GM21723 (cell line): ENCODE data around the gene ADIPOR2.
"Not testable (repeated sequence)": the region's sequence is repeated elsewhere in the genome, so short reads cannot be mapped to it uniquely, and the experiment has no call there.

Experiments used
- ATAC-seq: cut with Tn5 transposase; IDR thresholded peaks from one replicate; pipeline ENCODE4 v1.9.1; 2021; ENCODE audit warnings: mild to moderate bottlenecking, moderate library complexity; ENCODE audit not compliant: unreplicated experiment

The ADIPOR2 gene

GRCh38 chr12:1731019-1731687 lies 40.3 kb downstream of the ADIPOR2 start:
- no peak for ATAC-seq

GRCh38 chr12:1731688-1732078 lies 40.8 kb downstream of the ADIPOR2 start:
- ATAC-seq, result not testable (repeated sequence)

GRCh38 chr12:1732914-1733313 lies 42.0 kb downstream of the ADIPOR2 start:
- ATAC-seq, result no peak

- not testable (repeated sequence) for ATAC-seq
Measured at GRCh38 chr12:1733712-1734111, 42.8 kb downstream of the ADIPOR2 start.

GRCh38 chr12:1737652-1738286 lies 46.9 kb downstream of the ADIPOR2 start:
- no peak for ATAC-seq

- ATAC-seq, result no peak
Measured at GRCh38 chr12:1738446-1738845, 47.6 kb downstream of the ADIPOR2 start.

GRCh38 chr12:1739368-1739767 lies 48.5 kb downstream of the ADIPOR2 start:
- no peak for ATAC-seq

- no peak for ATAC-seq
Measured at GRCh38 chr12:1740161-1740948, 49.5 kb downstream of the ADIPOR2 start.

- ATAC-seq, result no peak
Measured at GRCh38 chr12:1741154-1741949, 50.5 kb downstream of the ADIPOR2 start.

GRCh38 chr12:1744932-1745331 lies 54.1 kb downstream of the ADIPOR2 start:
- no peak for ATAC-seq

GRCh38 chr12:1747609-1748008 lies 56.7 kb downstream of the ADIPOR2 start:
- no peak for ATAC-seq

GRCh38 chr12:1749019-1749418 lies 58.1 kb downstream of the ADIPOR2 start:
- no peak for ATAC-seq

GRCh38 chr12:1750300-1750699 lies 59.4 kb downstream of the ADIPOR2 start:
- ATAC-seq, result no peak

- ATAC-seq, result no peak
Measured at GRCh38 chr12:1758376-1758775, 67.5 kb downstream of the ADIPOR2 start.

GRCh38 chr12:1758887-1759286 lies 68.0 kb downstream of the ADIPOR2 start:
- ATAC-seq, result no peak

- ATAC-seq, result no peak
Measured at GRCh38 chr12:1760566-1761382, 69.9 kb downstream of the ADIPOR2 start.

- no peak for ATAC-seq
Measured at GRCh38 chr12:1761857-1762256, 71.0 kb downstream of the ADIPOR2 start.

GRCh38 chr12:1763153-1763552 lies 72.3 kb downstream of the ADIPOR2 start:
- no peak for ATAC-seq

- ATAC-seq, result no peak
Measured at GRCh38 chr12:1766110-1766509, 75.2 kb downstream of the ADIPOR2 start.

GRCh38 chr12:1767407-1768090 lies 76.7 kb downstream of the ADIPOR2 start:
- no peak for ATAC-seq
